ENCODE measurements around the gene SOAT1.

Gene SOAT1

DNA sequence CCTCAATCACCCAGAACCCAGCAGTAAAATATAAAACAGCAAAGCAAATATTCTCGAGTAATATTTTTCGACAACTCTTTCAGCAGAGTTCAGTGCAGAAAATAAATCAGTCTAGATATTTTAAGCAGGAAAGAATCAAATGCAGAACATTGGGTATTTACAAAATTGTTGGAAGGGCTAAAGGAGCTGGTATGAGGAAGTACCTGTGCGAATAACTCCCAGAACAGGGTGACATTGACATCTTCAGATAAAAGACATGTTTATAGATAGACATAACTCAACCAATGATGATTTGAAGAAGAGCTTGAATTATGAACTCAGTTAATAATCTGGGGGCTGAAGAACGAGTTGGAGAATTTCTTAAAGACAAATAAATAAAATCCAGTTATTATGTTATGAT lies 78.6 kb downstream of the SOAT1 start (continued):
- TF ChIP-seq ZNF175 (tag by site-specific recombination; IDR thresholded peaks at IDR 0.05): no peak
- TF ChIP-seq, protein P1, sequence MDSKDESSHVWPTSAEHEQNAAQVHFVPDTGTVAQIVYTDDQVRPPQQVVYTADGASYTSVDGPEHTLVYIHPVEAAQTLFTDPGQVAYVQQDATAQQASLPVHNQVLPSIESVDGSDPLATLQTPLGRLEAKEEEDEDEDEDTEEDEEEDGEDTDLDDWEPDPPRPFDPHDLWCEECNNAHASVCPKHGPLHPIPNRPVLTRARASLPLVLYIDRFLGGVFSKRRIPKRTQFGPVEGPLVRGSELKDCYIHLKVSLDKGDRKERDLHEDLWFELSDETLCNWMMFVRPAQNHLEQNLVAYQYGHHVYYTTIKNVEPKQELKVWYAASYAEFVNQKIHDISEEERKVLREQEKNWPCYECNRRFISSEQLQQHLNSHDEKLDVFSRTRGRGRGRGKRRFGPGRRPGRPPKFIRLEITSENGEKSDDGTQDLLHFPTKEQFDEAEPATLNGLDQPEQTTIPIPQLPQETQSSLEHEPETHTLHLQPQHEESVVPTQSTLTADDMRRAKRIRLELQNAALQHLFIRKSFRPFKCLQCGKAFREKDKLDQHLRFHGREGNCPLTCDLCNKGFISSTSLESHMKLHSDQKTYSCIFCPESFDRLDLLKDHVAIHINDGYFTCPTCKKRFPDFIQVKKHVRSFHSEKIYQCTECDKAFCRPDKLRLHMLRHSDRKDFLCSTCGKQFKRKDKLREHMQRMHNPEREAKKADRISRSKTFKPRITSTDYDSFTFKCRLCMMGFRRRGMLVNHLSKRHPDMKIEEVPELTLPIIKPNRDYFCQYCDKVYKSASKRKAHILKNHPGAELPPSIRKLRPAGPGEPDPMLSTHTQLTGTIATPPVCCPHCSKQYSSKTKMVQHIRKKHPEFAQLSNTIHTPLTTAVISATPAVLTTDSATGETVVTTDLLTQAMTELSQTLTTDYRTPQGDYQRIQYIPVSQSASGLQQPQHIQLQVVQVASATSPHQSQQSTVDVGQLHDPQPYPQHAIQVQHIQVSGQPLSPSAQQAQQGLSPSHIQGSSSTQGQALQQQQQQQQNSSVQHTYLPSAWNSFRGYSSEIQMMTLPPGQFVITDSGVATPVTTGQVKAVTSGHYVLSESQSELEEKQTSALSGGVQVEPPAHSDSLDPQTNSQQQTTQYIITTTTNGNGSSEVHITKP (tag by site-specific recombination; IDR thresholded peaks at IDR 0.05): no peak
- TF ChIP-seq ZNF76 (tag by site-specific recombination; IDR thresholded peaks at IDR 0.05; ENCODE audit: borderline replicate concordance, low read depth): no peak
- TF ChIP-seq ZNF292 (tag by site-specific recombination; IDR thresholded peaks at IDR 0.05; ENCODE audit: borderline replicate concordance, low read depth): no peak
- no peak for TF ChIP-seq ZNF19 (tag by site-specific recombination; IDR thresholded peaks at IDR 0.05; ENCODE audit: low read depth)

DNA sequence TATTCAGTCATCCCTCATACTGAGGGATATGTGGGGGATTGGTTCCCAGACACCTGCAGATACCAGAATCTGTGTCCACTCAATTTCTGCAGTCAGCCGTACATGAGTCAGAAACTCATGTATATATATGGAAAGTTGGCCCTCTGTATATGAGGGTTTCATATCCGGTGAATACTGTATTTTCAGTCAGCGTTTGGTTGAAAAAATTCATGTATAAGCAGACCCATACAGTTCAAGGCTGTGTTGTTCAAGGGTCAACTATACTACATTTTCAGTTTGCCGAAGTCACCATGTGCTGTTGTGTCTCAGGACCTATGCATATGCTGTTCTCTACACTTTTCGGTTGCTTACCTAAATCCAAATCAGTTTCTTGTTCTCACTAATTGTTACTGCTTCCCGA lies 82.6 kb downstream of the SOAT1 start:
- no peak overlapping the region for H3K4me3 ChIP-seq (ENCODE audit: low read depth, low read length)
- TF ChIP-seq GLI4 (tag by site-specific recombination; IDR thresholded peaks at IDR 0.05) (no peak), ZNF23 (tag by site-specific recombination; IDR thresholded peaks at IDR 0.05; ENCODE audit: borderline replicate concordance) (no peak), ZFP37 (tag by site-specific recombination; IDR thresholded peaks at IDR 0.05) (no peak), ZBTB17 (tag by site-specific recombination; IDR thresholded peaks at IDR 0.05) (no peak)
- no peaks in the 10 kb centered on the region for H3K4me1 ChIP-seq (ENCODE audit: control insufficient read depth, insufficient read depth, low read length)
- H3K36me3 ChIP-seq (ENCODE audit: control insufficient read depth in 2 of 2, insufficient read depth in 1 of 2, low read length in 2 of 2): no peaks in the 10 kb centered on the region
- no peaks in the 10 kb centered on the region for H3K9me3 ChIP-seq (ENCODE audit: control insufficient read depth, insufficient read depth, low read depth, low read length)
- POLR2A ChIA-PET: interaction anchor here (0.5 kb wide), 1 partner anchor 26 kb away, joined by 3 read pairs; no protein-coding TSS in a partner anchor
- no peak overlapping the region for H3K27ac ChIP-seq (ENCODE audit: extremely low read depth, low read depth, low read length)
- CTCF ChIA-PET: interaction anchor here (1.1 kb wide), 1 partner anchor 124 kb away, joined by 6 read pairs; no protein-coding TSS in a partner anchor

DNA sequence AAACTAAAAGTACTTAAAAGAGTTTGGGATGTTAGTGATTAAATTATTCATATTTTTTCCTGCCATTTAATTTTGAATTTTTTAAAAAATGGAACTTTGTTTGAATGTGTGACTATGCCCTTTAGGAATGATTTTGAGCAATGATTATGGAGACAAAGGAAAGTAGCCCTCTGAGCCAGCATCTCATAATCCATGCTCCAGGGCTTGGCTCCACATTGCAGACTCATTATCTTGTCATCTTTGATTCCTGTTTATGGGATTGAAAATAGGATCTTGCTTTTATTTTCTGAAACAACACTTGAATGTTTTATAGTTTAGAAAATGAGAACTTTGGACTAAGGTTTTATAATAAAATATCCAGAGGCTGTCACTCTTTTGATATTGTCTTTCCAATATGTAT lies 86.7 kb downstream of the SOAT1 start:
- Histone ChIP-seq H3K4me3 (ENCODE audit: low read depth, low read length) (no peak overlapping the region), H3K36me3 (ENCODE audit: control insufficient read depth in 2 of 2, insufficient read depth in 1 of 2, low read length in 2 of 2) (no peaks in the 10 kb centered on the region), H3K4me1 (ENCODE audit: control insufficient read depth, insufficient read depth, low read length) (no peaks in the 10 kb centered on the region), H3K27ac (ENCODE audit: extremely low read depth, low read depth, low read length) (no peak overlapping the region), H3K9me3 (ENCODE audit: control insufficient read depth, insufficient read depth, low read depth, low read length) (no peaks in the 10 kb centered on the region)
- CTCF ChIA-PET: no interaction called here
- no peak for TF ChIP-seq ZNF664 (tag by site-specific recombination; IDR thresholded peaks at IDR 0.05)
- POLR2A ChIA-PET: no interaction called here

DNA sequence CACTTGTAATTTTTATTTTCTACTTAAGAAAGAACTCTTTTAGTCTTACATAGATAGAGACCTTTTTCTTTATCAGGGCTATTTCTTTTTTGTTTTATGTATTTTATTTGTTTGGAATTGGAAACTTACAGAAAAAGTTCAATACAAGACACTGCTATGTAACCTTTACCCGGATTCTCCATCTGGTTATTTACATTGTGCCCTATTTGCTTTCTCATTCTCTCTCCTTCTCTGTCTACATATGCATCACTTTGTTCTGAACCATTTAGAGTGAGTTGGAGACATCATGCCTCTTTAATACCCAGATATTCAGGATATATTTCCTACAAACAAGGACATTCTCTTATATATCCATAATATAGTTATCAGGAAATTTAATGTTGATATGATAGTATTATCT lies 90.4 kb downstream of the SOAT1 start:
- no peaks in the 10 kb centered on the region for H3K36me3 ChIP-seq (ENCODE audit: control insufficient read depth in 2 of 2, insufficient read depth in 1 of 2, low read length in 2 of 2)
- POLR2A ChIA-PET: no interaction called here
- no peak overlapping the region for H3K4me3 ChIP-seq (ENCODE audit: low read depth, low read length)
- no peak overlapping the region for H3K27ac ChIP-seq (ENCODE audit: extremely low read depth, low read depth, low read length)
- H3K9me3 ChIP-seq (ENCODE audit: control insufficient read depth, insufficient read depth, low read depth, low read length): no peaks in the 10 kb centered on the region
- no peaks in the 10 kb centered on the region for H3K4me1 ChIP-seq (ENCODE audit: control insufficient read depth, insufficient read depth, low read length)
- no peak for TF ChIP-seq ZNF292 (tag by site-specific recombination; IDR thresholded peaks at IDR 0.05; ENCODE audit: borderline replicate concordance, low read depth)
- CTCF ChIA-PET: interaction anchor here (0.9 kb wide), 1 partner anchor 14 kb away, joined by 3 read pairs; no protein-coding TSS in a partner anchor

DNA sequence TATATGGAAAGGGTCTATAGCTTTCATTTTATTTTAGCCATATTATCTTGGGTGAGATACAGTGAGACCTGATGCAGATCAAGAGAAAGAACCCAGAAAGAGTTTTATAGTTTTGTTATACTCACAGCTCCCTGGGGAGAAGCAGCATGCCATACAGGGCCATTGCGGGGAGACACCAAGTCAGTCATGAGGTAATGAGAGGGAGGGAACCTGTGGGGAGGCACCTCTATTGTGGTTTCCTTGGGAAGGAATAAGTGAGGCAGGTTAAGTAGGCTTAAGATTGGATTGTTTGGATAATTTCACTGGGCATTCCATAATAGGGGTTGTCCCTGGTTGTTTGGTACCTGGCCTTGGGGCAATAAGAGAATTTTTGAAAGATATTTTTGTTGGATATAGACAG lies 91.9 kb downstream of the SOAT1 start:
- CTCF ChIA-PET: no interaction called here

More for the DNA sequence above, 91.9 kb downstream of the SOAT1 start:
- Histone ChIP-seq H3K4me3 (ENCODE audit: low read depth, low read length) (no peak overlapping the region), H3K9me3 (ENCODE audit: control insufficient read depth, insufficient read depth, low read depth, low read length) (no peaks in the 10 kb centered on the region), H3K4me1 (ENCODE audit: control insufficient read depth, insufficient read depth, low read length) (no peaks in the 10 kb centered on the region), H3K27ac (ENCODE audit: extremely low read depth, low read depth, low read length) (no peak overlapping the region), H3K36me3 (ENCODE audit: control insufficient read depth in 2 of 2, insufficient read depth in 1 of 2, low read length in 2 of 2) (no peaks in the 10 kb centered on the region)
- no peak for TF ChIP-seq GLIS1 (tag by site-specific recombination; IDR thresholded peaks at IDR 0.05)
- peak; percentile 69 for TF ChIP-seq ZIC2 (tag by site-specific recombination; IDR thresholded peaks at IDR 0.05)
- TF ChIP-seq, protein P2, sequence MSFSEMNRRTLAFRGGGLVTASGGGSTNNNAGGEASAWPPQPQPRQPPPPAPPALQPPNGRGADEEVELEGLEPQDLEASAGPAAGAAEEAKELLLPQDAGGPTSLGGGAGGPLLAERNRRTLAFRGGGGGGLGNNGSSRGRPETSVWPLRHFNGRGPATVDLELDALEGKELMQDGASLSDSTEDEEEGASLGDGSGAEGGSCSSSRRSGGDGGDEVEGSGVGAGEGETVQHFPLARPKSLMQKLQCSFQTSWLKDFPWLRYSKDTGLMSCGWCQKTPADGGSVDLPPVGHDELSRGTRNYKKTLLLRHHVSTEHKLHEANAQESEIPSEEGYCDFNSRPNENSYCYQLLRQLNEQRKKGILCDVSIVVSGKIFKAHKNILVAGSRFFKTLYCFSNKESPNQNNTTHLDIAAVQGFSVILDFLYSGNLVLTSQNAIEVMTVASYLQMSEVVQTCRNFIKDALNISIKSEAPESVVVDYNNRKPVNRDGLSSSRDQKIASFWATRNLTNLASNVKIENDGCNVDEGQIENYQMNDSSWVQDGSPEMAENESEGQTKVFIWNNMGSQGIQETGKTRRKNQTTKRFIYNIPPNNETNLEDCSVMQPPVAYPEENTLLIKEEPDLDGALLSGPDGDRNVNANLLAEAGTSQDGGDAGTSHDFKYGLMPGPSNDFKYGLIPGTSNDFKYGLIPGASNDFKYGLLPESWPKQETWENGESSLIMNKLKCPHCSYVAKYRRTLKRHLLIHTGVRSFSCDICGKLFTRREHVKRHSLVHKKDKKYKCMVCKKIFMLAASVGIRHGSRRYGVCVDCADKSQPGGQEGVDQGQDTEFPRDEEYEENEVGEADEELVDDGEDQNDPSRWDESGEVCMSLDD (tag by site-specific recombination; IDR thresholded peaks at IDR 0.05): no peak
- TF ChIP-seq ZNF132 (tag by site-specific recombination; IDR thresholded peaks at IDR 0.05; ENCODE audit: borderline replicate concordance): no peak
- TF ChIP-seq WT1 (tag by site-specific recombination; IDR thresholded peaks at IDR 0.05): peak; percentile 75
- POLR2A ChIA-PET: no interaction called here

Data from HEK293 (cell line).